Stimulated activated CD4-positive, alpha-beta T cell treated with anti-CD3 and anti-CD28 coated beads, TNF-alpha, amount 100 ng/mL, for 24 hours (primary cell): ENCODE data around the gene GPR3.
"Not testable (repeated sequence)": the region's sequence is repeated elsewhere in the genome, so short reads cannot be mapped to it uniquely, and the experiment has no call there.

Source experiments
- DNase-seq, 3 experiments: peaks; one replicate each; pipeline ENCODE4 v3.0.0-alpha.2; 2020; ENCODE audit warnings: low read depth in 3 of 3

GPR3 gene

DNA sequence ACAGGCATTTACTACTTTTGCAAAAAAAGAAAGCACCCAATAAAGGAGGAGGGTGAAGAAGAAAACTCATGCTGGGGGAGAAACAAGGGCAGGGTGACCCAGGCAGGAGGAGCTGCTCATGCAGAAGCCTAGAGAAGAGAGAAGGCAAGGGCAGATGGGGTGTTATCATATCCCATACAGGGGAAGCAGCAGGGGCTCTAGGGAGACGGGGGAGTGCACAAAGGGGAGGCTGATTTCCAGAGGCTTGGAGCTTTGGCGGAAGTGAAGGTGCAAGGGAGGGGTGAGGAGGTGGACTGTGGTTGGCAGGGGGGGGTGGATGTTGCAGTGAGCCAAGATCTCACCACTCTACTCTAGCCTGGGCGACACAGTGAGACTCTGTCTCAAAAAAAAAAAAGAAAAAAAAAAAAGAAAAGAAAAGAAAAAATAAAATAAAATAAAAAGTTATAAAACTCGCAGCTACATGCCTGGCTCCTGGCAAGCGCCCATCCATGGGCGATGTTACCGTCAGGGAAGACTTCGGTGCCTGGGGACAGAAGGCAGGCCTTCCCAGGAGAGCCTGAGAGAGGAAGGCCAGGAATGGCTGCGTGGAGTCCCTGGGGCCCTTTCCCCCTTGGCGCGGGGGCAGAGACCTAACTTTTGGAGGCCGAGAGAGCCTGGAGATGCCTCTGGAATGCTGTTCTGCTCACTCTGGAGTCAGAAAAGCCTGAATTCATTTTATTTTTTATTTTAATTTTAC, 14.5 kb upstream of the GPR3 start:
- no peak for DNase-seq

DNA sequence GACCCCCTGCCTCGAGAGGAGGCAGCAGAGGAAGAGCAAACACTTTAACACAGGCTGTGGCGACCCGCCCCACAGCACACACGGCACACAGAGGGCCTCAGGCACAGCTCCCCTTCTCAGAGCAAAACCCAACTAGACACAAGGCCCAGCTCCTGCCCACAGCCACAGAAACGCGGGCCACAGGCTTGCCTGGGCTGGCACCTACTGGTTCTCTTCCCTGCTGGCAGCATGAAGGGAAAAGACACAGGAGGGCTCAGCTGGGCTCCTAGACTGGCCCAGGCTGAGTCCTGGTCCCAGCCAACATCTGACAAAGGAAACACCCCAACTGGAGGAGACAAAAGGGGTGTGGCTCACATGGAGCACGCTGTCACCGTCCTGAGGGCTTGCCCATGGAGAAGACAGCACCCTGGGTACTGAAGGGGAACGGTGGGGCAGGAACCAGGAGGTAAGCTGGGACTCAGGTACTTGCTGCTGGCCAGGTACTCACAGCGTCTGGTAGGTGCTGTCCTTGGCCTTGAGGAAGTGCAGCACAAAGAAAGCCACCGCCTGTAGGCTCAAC, 12.8 kb upstream of the GPR3 start:
- DNase-seq = no peak

DNA sequence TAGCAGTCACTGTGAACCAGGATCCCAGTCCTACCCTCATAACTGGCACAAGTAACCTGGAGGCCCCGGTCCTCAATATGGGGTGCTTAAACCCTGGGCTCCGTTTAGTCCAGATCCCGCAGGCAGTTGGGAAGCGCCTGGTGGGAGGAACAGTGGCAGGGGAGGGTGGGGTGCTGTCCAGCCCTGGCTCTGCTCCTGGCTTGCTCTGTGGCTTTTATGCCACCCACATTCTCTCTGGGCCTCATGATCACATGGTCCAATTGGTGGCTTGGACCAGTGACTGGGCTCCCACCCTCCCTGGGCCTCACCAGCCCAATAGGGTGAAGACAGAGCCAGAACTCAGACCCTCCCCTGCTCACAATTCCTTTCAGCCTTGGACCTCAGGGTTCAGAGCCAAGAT, 12.2 kb upstream of the GPR3 start:
- DNase-seq = no peak

GRCh38 chr1:27380766-27381733, 11.4 kb upstream of the GPR3 start:
- no peak for DNase-seq

DNA sequence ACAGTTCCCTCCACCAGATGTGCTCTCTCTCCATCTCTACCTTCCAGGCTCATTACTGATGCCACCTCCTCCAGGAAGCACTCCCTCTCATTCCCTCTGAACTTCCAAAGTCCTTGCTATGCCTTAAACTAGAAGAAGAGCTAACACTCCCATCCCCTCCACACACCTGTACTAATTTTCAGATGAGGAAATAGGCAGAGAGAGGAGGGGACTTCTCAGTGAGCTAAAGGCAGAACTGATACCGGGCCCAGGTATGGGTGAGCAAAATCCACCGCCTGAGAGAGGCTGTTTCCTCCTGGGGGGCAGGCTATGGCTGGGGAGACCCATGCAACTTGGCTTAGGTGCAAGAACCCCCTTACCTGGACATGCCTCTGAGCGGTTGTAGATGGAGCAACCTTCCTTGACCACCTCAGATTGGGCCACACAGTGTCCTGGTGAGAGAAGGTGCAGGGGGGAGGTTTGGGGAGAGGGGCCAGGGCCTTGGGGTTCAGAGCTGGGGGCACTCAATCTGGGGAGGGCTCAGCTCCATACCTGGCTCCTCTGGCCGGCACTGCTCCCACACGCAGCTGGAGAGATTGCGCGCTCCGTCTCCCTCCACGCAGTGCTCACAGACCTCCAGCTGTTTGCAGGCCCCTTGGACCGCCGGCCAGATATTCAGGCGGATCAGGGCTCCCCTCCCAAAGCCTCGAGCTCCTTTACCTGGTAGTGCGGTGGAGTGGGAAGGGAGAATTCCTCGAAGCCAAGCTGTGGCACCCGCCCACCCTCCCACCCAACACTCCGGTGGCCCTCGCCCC, 10.3 kb upstream of the GPR3 start:
- no peak for DNase-seq

DNA sequence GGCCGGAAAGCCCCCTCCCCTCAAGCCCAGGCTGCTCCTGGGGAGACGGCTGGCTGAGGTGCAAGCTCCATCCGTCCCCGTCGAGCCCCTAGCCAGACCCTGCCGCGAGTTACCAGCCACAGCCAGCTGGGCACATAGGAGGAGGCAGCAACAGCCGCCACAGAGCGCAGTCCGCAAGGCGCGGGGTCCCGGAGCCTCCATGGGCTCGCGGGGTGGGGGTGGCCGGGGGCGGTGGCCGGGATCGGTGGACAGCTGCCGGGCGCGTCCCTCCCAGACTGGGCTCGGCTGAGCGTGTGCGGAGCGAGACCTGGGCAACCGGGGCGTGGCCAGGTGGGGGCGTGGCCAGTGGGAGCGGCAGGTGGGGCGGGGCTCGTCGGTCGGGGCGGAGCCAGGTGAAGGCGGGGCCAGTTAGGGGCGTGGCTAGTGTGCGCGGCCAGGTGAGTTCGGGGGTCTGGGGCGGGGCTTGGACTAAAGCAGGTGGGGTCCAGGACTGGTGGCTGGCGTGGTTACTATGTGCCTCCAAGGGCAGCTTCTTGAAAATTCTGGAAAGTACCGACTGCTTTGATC, 9.3 kb upstream of the GPR3 start, which contains the start of gene CD164L2:
Gene CD164L2 (minus strand): TSS at position 295 of the 567 bp plus-strand sequence. CDS start 94 bp downstream, at position 201.
- DNase-seq = peak in 1 of 3 experiments; percentile 30

DNA sequence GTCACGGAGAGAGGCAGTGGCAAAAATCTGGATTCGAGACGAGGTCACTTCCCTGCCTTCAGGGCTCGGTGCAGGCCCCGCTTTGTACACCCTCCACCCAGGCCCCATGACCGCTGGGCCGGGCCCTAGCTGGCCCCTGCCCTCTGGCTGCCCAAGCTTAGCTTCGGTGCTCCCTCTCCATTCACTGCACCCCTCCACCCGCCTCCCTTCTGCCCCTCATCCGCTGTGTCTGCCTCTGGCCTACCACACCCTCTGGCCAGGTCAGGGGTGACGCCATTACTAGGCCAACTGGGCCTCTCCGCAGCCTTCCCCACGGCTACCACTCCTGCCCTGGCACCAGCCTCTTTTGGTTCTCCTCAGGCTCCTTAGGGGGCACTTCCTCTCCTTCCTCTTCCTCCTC, 8.8 kb upstream of the GPR3 start:
- no peak for DNase-seq

- not testable (repeated sequence) for DNase-seq
These were observed 7.6 kb upstream of the GPR3 start for GRCh38 chr1:27384797-27385196.

- DNase-seq = peak; percentile 47 to 76 (median 57)
These were observed 4.0 kb upstream of the GPR3 start for GRCh38 chr1:27388337-27389005.

DNA sequence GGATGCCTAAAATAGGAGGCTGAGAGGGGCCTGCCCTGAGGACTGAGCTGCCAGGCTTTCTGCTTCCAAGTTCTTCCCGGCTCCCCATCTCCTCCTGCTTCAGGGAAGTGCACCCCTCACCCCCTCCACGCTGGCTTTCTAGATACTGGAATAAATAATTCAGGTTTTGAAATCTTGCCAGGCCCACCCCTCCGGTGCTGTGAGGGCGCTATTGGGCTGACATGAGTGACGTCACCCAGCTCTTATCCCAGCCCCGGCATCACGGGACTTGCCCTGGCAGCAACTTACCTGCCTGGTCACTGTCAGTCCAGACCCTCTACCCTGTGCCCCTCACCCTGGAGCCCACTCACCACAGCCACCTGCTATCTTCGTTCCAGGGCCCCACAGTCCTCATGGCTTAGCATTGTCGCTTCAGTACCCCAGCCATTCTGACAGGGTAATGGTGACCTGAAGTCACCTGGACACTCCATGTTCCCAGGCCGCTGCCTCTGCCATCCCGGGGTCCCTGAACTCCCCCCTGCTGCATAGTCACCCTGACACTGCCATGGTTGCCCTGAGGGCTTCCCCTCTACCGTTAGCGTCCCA, 819 bp upstream of the GPR3 start:
- DNase-seq = peak in 1 of 3 experiments; percentile 24

DNA sequence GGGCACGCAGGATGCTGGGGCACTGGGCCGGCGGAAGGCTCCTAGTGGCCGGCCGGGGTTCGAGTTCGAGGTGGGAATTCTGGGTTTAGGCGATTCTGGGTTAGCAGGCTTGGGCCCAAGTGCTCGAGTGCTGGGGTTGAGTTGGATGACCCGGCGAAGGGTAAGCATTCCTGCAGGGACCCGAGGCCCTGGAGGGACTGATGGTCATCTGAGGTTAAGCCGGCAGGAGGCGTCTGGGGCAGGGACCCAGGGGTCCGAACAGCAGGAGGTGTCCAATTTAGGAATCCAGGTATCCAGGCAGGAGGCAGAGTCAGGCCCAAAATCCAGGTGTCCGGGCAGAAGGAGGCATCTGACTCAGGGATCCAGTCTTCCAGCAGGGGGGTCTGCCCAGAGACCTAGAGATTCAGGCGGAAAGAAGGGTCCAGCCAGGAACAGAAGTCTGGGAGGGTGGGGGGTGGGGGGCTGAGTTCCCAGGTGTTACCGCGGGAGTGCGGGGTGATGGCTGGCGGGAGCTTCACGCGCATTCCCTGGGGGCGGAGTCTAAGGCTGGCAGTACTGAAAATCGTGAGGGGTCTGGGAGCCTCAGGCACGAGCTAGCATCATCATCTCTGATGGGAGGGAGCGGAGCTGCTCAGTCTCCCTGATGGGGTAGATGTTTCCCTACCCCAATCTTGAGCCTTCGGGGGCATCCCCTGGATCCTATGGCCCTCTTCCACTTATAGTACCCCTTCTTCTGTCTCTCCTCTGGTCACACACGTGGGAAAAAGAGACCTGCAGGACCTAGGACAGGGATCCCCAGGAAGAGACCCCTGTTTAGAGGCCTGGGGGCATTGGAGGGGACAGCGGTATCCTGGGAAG, 585 bp downstream of the GPR3 start:
- DNase-seq = no peak

GRCh38 chr1:27393641-27394281, 1.3 kb downstream of the GPR3 start:
- DNase-seq = no peak

GRCh38 chr1:27394282-27394658, 1.8 kb downstream of the GPR3 start:
- no peak for DNase-seq

DNA sequence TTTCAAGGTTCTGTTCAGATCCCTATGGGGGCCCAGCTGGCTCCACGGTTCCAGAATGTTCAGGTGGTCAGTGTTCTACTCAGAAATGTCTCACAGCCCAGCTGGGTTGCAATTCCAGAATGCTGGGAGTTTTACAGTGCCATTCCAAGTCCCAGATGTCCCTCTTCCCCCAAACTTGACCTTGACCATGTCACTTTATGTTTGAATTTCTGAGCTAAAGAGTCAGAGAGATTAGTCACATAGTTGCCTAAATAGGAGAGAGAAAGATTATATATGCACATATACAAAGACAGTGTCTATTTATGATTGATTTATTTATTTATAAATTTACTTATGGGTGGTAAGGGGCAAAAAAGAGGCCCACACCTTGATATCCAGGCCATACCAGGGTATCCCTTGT, 2.5 kb downstream of the GPR3 start:
- no peak for DNase-seq

- peak; percentile 52 to 76 (median 68) for DNase-seq
These were observed 3.2 kb downstream of the GPR3 start for GRCh38 chr1:27395441-27396195.

GRCh38 chr1:27397110-27397509, 4.7 kb downstream of the GPR3 start:
- DNase-seq = no peak

DNA sequence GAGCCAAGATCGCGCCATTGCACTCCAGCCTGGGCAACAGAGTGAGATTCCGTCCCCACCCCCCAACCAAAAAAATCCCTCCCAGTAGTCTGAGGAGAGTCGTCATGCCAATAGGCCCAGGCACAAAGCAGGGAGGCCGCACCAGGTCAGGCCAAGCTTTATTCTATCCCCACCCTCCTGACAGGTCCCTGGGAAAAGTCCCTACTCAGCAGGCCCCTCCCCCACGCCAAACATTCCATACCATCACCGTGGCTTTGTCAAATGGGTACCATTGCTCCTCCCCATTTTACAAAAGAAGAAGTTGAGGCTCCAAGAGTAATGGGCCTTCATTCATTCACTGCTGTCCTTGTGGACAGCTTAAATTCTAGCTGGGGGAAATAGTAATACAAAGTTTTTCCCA, 5.3 kb downstream of the GPR3 start:
- no peak for DNase-seq
